SH-SY5Y (cell line): ENCODE measurements around the gene RNU6-1.

Experiments used
- GATA2 ChIP-seq: IDR thresholded peaks from 2 replicates; pipeline ENCODE4 v1.6.1; 2011; ENCODE audit warnings: mild to moderate bottlenecking, low read depth, low read length
- GATA3 ChIP-seq: IDR thresholded peaks from 2 replicates; pipeline ENCODE4 v1.6.1; 2011; ENCODE audit warnings: low read depth, mild to moderate bottlenecking, low read length, moderate library complexity

- TF ChIP-seq GATA2: no peak
- no peak for TF ChIP-seq GATA3
Observed at GRCh38 chr15:67880651-67881182, 40.9 kb upstream of the RNU6-1 start.
